Fibroblast of the aortic adventitia (primary cell): ENCODE measurements around the gene RNF150. TPM values are rescaled to one million over a fixed set of nuclear protein-coding genes. Genes with fewer than 3 reads are reported as not detected.
"Not testable (repeated sequence)": the region's sequence is repeated elsewhere in the genome, so short reads cannot be mapped to it uniquely, and the experiment has no call there.

Experiments used
- DNase-seq: peaks from one replicate; pipeline ENCODE4 v3.0.0-alpha.2; 2010; ENCODE audit warnings: low read depth
- H3K4me3 ChIP-seq: 2 replicates; pipeline ENCODE4 v1.5.1; 2011; ENCODE audit warnings: low read depth, mild to moderate bottlenecking, control low read depth, low read length, moderate library complexity
- CTCF ChIP-seq: IDR thresholded peaks from 2 replicates; pipeline ENCODE4 v1.5.1; 2011; ENCODE audit warnings: mild to moderate bottlenecking, low read length, control low read depth, inconsistent platforms; ENCODE audit not compliant: insufficient read depth
- total RNA-seq: library from RNA; depleted of rRNA; stranded (reverse); fragments of >200 nt; gene quantifications from 2 replicates; pipeline ENCODE4 v1.2.3, GENCODE V29; 2012; ENCODE audit warnings: low replicate concordance

Gene RNF150
- total RNA-seq, 1 donor, result 0.99 TPM

GRCh38 chr4:141169391-141169790 is 36.1 kb upstream of the RNF150 start:
- DNase-seq, result no peak
- H3K4me3 ChIP-seq, result no peak overlapping the region
- no peak for TF ChIP-seq CTCF

DNA sequence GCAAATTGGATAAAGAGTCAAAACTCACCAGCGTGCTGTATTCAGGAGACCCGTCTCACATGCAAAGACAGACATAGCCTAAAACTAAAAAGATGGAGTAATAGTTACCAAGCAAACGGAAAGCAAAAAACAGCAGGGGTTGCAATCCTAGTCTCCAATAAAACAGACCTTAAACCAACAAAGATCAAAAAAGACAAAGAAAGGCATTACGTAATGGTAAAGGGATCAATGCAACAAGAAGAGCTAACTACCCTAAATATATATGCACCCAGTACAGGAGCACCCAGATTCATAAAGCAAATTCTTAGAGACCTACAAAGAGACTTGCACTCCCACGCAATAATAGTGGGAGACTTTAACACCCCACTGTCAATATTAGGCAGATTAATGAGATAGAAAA is 31.7 kb upstream of the RNF150 start:
- not testable (repeated sequence) for DNase-seq

DNA sequence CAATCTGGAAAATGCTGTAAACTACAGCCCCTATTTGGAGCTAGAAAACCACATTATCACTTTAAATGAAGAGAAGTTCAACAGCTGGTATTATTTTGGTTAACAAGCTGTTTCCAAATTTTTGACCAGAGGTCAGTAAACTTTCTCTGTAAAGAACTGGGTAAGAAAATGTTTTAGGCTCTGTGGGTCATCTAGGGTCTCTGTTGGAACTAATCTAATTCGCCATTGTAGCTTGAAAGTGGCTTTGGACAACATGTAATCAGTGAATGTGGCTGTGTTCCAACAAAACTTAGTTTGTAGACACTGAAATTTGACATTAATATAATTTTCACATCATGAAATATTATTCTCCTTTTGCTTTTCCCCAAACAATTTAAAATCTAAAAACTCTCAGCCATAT is 25.8 kb upstream of the RNF150 start:
- no peak overlapping the region for H3K4me3 ChIP-seq
- DNase-seq, result no peak
- no peak for TF ChIP-seq CTCF

More for the DNA sequence above, 31.7 kb upstream of the RNF150 start:
- H3K4me3 ChIP-seq, result not testable (repeated sequence)

GRCh38 chr4:141158219-141158618 is 24.9 kb upstream of the RNF150 start:
- H3K4me3 ChIP-seq, result no peak overlapping the region
- peak; percentile 44 for TF ChIP-seq CTCF
- DNase-seq, result peak; percentile 73

DNA sequence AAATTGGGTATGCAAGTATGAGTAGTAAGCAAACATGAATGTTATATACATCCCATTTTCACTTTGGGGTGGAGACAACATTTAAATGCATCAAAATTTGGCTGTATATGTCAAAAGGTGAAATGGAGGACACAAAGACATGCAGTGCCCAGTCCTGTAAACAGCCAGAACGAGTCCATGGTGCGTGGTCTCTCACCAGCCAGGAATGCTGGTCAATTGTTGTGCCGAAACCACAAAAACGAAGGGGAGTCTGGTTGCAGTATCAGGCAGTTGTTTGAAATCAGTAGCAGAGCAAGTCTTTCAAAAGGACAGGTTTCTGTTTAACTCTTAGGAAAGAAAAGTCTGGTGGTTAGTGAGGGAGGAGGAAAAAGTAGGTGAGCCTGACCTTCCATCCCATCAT is 22.3 kb upstream of the RNF150 start:
- H3K4me3 ChIP-seq, result no peak overlapping the region
- DNase-seq, result peak; percentile 39
- no peak for TF ChIP-seq CTCF

DNA sequence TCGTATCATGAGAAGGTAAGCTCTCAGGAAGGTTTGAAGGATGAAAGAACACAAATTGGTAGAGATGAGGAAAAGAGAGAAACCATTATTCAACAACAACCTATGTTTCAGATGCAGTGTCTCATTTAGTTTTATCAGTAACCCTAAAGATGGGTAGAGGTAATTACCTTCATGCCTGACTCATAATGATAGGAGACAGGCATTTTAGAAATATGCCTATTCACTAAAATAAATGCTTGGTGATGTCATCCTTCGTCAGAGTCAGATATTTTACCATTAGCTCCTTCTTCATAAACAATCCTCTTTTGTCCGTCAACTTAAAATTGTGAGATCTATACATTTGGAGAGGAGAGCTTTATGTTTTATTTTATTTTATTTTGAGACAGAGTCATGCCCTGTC is 21.5 kb upstream of the RNF150 start:
- H3K4me3 ChIP-seq, result no peak overlapping the region
- no peak for TF ChIP-seq CTCF
- DNase-seq, result no peak

GRCh38 chr4:141153751-141154510 is 20.7 kb upstream of the RNF150 start:
- DNase-seq, result peak; percentile 45
- no peak for TF ChIP-seq CTCF
- no peak overlapping the region for H3K4me3 ChIP-seq
